SU-DHL-6 (cell line): ENCODE results near the gene C20orf96.

Source experiments
- H2AFZ ChIP-seq: fragments of 200-600 bp; sonication (generic); 2 replicates; pipeline ENCODE4 v1.6.1; 2014; ENCODE audit warnings: low read depth, mild to moderate bottlenecking, moderate library complexity, mixed read lengths, antibody characterized with exemption, low read length; ENCODE audit not compliant: severe bottlenecking
- H3F3A ChIP-seq: fragments of 200-600 bp; shearing (Covaris generic); 2 replicates; pipeline ENCODE4 v1.6.0; 2016; ENCODE audit warnings: antibody characterized with exemption, mild to moderate bottlenecking; ENCODE audit not compliant: insufficient read depth
- H3K27ac ChIP-seq: fragments of 200-600 bp; sonication (generic); 2 replicates; pipeline ENCODE4 v1.5.1; 2016; ENCODE audit warnings: low read depth, mild to moderate bottlenecking, low read length, moderate library complexity, mixed read lengths
- H3K27me3 ChIP-seq: fragments of 200-600 bp; sonication (generic), shearing (Covaris generic); 2 replicates; pipeline ENCODE4 v1.6.0; 2014; ENCODE audit warnings: mild to moderate bottlenecking, low read length
- H3K36me3 ChIP-seq: fragments of 200-600 bp; sonication (generic); 2 replicates; pipeline ENCODE4 v1.6.1; 2014; ENCODE audit warnings: mild to moderate bottlenecking, low read length, mixed read lengths
- H3K4me2 ChIP-seq: fragments of 300-600, 200-600 bp; shearing (Covaris generic), sonication (generic); 2 replicates; pipeline ENCODE4 v1.6.0; 2014; ENCODE audit warnings: low read length, low read depth, mild to moderate bottlenecking; ENCODE audit not compliant: poor library complexity, severe bottlenecking
- H3K4me3 ChIP-seq: fragments of 200-600 bp; sonication (generic); 2 replicates; pipeline ENCODE4 v1.5.1; 2014; ENCODE audit warnings: antibody characterized with exemption, low read length, mild to moderate bottlenecking, mixed read lengths; ENCODE audit not compliant: insufficient read depth, poor library complexity, severe bottlenecking
- H3K79me2 ChIP-seq: fragments of 200-600 bp; sonication (generic); 2 replicates; pipeline ENCODE4 v1.6.1; 2014; ENCODE audit warnings: mild to moderate bottlenecking, low read length, moderate library complexity; ENCODE audit not compliant: insufficient read depth
- H3K9ac ChIP-seq: fragments of 200-600 bp; sonication (generic); 2 replicates; pipeline ENCODE4 v1.7.0; 2014; ENCODE audit warnings: mild to moderate bottlenecking, low read length
- H3K9me2 ChIP-seq: fragments of 200-600 bp; sonication (generic); replicated peaks from 2 replicates; pipeline ENCODE4 v1.6.1; 2014; ENCODE audit warnings: low read length; ENCODE audit not compliant: insufficient read depth
- H3K9me3 ChIP-seq: fragments of 200-600 bp; sonication (generic); 2 replicates; pipeline ENCODE4 v1.6.1; 2014; ENCODE audit warnings: low read length, mixed read lengths; ENCODE audit not compliant: insufficient read depth
- H4K20me1 ChIP-seq: fragments of 200-600 bp; sonication (generic); 2 replicates; pipeline ENCODE4 v1.6.1; 2014; ENCODE audit warnings: low read depth, mild to moderate bottlenecking, antibody characterized with exemption, low read length, moderate library complexity, mixed read lengths
- EZH2phosphoT487 ChIP-seq: fragments of 200-600 bp; sonication (generic), shearing (Covaris generic); conservative IDR thresholded peaks from 2 replicates; pipeline ENCODE4 v1.6.1; 2018; ENCODE audit warnings: mild to moderate bottlenecking, antibody characterized with exemption, low read length, moderate library complexity, mixed read lengths
- TF ChIP-seq, protein P1 (sequence below): fragments of 200-600 bp; sonication (generic); IDR thresholded peaks from one replicate; pipeline ENCODE4 v1.5.1; 2017; ENCODE audit warnings: antibody characterized with exemption, mild to moderate bottlenecking, low read length, moderate library complexity; ENCODE audit not compliant: insufficient read depth, poor library complexity, severe bottlenecking

Gene C20orf96

DNA sequence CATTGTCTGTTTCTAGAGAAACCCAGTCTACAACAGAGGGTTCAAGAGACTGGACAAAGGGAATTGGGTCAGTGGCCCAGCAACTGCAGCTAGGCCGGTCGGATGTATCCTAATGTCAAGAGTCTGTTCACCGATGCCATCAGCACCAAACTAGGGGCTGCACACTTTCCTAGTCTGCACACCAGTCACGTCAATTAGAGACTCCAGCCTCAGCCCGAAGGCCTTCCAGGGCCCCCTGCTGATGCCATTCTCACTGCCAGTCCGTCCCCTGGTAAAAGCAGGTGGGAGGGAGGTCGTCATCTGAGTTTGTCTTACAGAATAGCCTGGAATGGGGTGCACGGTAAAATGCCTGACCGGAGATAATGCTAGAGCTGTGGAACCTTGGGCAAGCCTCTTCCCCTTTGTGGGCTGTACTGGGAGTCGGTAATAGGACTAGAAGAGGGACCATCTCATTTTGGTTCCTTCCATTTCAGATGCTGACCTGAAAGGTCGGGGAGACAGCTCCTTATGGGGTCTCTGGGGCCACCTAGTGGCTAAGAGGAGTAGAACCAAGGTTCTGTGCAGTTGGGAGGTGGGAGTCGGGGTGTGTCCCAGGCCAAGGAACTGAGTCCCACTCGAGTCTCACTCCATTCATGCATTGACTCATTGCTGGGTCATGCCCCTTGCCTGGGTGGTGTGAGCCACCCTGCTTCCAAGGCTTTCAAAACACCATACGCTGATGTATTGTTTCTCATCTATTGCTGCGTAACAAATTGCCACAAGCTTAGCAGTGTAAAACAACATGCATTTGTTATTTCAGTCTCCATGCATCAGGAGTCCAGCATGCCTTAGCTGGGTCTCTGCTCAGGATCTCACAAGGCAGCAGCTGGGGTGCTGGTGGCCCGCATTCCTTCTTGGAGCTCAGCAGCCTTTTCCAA is 39.9 kb upstream of the C20orf96 start:
- Histone ChIP-seq H3F3A (peaks cover 22% of the 10 kb centered on the region), H3K9me2 (no peaks in the 10 kb centered on the region), H3K36me3 (no peaks in the 10 kb centered on the region), H3K9ac (no peak overlapping the region), H3K4me2 (no peak overlapping the region), H2AFZ (no peak overlapping the region), H3K27me3 (no peaks in the 10 kb centered on the region), H3K27ac (peak overlapping the region; percentile 6; the same call in 1 of the 2 replicates), H4K20me1 (no peaks in the 10 kb centered on the region), H3K4me3 (no peak overlapping the region), H3K9me3 (no peaks in the 10 kb centered on the region), H3K79me2 (peaks cover 11% of the 10 kb centered on the region; the same call in 1 of the 2 replicates)
- no peak for TF ChIP-seq EZH2phosphoT487
- TF ChIP-seq, protein P1, sequence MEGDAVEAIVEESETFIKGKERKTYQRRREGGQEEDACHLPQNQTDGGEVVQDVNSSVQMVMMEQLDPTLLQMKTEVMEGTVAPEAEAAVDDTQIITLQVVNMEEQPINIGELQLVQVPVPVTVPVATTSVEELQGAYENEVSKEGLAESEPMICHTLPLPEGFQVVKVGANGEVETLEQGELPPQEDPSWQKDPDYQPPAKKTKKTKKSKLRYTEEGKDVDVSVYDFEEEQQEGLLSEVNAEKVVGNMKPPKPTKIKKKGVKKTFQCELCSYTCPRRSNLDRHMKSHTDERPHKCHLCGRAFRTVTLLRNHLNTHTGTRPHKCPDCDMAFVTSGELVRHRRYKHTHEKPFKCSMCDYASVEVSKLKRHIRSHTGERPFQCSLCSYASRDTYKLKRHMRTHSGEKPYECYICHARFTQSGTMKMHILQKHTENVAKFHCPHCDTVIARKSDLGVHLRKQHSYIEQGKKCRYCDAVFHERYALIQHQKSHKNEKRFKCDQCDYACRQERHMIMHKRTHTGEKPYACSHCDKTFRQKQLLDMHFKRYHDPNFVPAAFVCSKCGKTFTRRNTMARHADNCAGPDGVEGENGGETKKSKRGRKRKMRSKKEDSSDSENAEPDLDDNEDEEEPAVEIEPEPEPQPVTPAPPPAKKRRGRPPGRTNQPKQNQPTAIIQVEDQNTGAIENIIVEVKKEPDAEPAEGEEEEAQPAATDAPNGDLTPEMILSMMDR: peak; percentile 76

DNA sequence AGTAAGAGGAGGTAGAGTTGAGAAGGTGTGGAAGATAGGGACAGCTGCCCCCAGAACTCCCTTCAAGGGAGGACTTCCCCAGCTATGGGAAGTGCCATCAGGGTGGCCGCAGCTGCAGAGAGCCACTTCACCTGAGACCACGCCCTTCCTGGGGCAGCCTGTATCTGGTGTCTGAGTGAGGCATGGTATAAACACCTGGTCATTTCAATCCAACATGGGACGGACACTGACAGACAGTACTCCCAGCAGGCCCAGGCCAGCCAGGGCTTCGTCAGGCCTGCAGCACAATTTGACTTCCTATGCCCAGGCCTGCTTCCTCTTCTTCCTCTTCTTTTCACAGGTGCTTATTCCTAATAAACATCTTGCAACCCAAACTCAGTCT is 39.3 kb upstream of the C20orf96 start:
- H3K27ac ChIP-seq: peak overlapping the region; percentile 6; the same call in 1 of the 2 replicates
- H3K27me3 ChIP-seq: no peaks in the 10 kb centered on the region
- H2AFZ ChIP-seq: no peak overlapping the region
- H3K36me3 ChIP-seq: no peaks in the 10 kb centered on the region
- H3K9me2 ChIP-seq: no peaks in the 10 kb centered on the region
- no peaks in the 10 kb centered on the region for H3K9me3 ChIP-seq
- no peak overlapping the region for H3K4me3 ChIP-seq
- no peaks in the 10 kb centered on the region for H4K20me1 ChIP-seq
- H3F3A ChIP-seq: peaks cover 22% of the 10 kb centered on the region
- no peak overlapping the region for H3K9ac ChIP-seq
- no peak for TF ChIP-seq EZH2phosphoT487
- TF ChIP-seq, protein P1: no peak
- H3K79me2 ChIP-seq: peaks cover 11% of the 10 kb centered on the region; the same call in 1 of the 2 replicates
- H3K4me2 ChIP-seq: peak overlapping the region; percentile 92

DNA sequence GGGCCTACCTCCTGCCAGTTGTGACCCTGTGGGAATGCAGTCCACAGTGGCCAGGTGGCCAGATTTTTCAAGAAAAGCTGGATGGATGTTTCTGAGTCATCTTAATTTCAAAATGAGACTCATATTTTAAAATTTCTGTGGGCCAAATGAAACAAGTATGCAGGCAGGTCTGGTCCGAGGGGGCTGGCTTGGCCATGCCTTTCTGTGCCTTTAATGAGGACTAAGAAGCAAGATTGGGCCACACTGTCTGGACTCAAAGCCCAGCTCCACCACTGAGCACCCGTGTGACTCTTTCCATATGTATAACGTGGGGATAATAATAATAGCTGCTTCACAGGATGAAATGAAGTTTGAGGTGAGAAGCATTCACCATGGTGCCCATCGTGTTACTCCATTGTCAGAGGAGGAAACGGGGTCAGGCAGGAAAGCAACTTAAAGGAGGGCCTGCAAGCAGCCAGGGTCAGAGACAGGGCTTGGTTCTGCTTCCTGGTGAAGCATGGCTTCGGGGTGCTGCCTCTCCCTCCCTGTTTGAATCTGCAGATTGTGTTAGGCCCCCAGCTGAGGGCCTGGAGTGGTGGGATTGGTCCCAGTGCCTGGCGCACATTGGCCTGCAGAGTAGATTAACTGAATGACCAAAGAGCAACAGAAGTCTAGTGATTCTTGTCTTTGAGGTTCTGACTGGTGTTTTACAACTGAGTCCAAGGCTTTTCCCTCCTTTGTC is 38.6 kb upstream of the C20orf96 start:
- Histone ChIP-seq H3K9me2 (no peaks in the 10 kb centered on the region), H3K9ac (peak overlapping the region; percentile 85; the same call in 1 of the 2 replicates), H4K20me1 (no peaks in the 10 kb centered on the region), H2AFZ (no peak overlapping the region), H3K36me3 (no peaks in the 10 kb centered on the region), H3K4me2 (peak overlapping the region; percentile 92), H3F3A (peaks cover 22% of the 10 kb centered on the region), H3K27me3 (no peaks in the 10 kb centered on the region), H3K4me3 (no peak overlapping the region), H3K27ac (peak overlapping the region; percentile 54), H3K79me2 (peaks cover 11% of the 10 kb centered on the region; the same call in 1 of the 2 replicates), H3K9me3 (no peaks in the 10 kb centered on the region)
- no peak for TF ChIP-seq EZH2phosphoT487
- TF ChIP-seq, protein P1: no peak
